Epithelial cell of proximal tubule (primary cell): ENCODE measurements around the gene ZSCAN21. TPM values are rescaled to one million over a fixed set of nuclear protein-coding genes. Genes with fewer than 3 reads are reported as not detected.

Experiments used
- DNase-seq: peaks from one replicate; pipeline ENCODE4 v3.0.0-alpha.2; 2011; ENCODE audit warnings: low read depth
- H3K4me3 ChIP-seq: 2 replicates; pipeline ENCODE4 v1.5.1; 2011; ENCODE audit warnings: low read depth, mild to moderate bottlenecking, low read length
- total RNA-seq: library from RNA; depleted of rRNA; stranded (reverse); fragments of >200 nt; gene quantifications from 2 replicates; pipeline ENCODE4 v1.2.3, GENCODE V29; 2015
- TF ChIP-seq, protein P1 (sequence below): conservative IDR thresholded peaks from 2 replicates; pipeline ENCODE4 v1.5.1; 2012; ENCODE audit warnings: low read depth, mild to moderate bottlenecking, low read length

Gene ZSCAN21
- total RNA-seq, 1 donor from 2014 or later = 2.4 TPM

DNA sequence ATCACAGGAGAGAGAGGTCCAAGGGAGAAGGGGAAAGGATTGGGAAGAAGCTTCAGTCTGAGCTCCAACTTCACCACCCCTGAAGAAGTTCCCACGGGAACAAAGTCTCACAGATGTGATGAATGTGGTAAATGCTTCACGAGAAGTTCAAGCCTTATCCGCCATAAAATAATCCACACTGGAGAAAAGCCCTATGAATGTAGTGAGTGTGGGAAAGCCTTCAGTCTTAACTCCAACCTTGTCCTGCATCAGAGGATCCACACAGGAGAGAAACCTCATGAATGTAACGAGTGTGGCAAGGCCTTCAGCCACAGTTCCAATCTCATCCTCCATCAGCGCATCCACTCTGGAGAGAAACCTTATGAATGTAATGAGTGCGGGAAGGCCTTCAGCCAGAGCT is 16.0 kb upstream of the ZSCAN21 start:
- no peak overlapping the region for H3K4me3 ChIP-seq
- TF ChIP-seq, protein P1, sequence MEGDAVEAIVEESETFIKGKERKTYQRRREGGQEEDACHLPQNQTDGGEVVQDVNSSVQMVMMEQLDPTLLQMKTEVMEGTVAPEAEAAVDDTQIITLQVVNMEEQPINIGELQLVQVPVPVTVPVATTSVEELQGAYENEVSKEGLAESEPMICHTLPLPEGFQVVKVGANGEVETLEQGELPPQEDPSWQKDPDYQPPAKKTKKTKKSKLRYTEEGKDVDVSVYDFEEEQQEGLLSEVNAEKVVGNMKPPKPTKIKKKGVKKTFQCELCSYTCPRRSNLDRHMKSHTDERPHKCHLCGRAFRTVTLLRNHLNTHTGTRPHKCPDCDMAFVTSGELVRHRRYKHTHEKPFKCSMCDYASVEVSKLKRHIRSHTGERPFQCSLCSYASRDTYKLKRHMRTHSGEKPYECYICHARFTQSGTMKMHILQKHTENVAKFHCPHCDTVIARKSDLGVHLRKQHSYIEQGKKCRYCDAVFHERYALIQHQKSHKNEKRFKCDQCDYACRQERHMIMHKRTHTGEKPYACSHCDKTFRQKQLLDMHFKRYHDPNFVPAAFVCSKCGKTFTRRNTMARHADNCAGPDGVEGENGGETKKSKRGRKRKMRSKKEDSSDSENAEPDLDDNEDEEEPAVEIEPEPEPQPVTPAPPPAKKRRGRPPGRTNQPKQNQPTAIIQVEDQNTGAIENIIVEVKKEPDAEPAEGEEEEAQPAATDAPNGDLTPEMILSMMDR = no peak
- no peak for DNase-seq

DNA sequence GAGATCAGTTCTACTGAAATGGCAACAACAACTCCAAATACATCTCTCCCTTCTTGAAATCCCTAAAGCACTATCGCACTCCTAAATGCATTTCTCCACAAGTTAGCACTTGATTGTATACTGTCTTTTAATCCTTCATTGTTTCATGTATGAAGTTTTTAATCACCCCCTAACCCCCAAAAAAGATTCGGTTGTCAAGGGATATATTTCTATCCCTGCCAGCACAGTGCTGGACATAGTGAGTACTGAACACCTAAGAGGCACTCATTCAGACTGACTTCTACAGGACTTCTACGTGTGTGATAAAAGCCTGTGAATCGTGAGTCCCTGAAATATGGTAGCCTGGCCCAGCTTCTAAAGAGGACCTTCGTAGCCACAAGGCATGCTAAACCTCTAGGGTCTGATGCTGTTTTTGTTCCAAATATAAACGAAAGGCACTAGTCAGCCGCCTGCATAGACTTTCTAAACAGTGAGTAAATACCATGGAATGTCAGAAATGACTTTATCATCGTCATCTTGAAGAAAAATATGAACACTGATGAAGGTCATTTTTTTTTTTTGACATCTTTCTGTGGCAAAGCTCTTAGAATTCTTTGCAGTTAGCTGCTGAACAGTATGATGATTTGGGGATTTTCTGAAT is 14.6 kb upstream of the ZSCAN21 start:
- no peak overlapping the region for H3K4me3 ChIP-seq
- no peak for DNase-seq
- TF ChIP-seq, protein P1 = no peak

DNA sequence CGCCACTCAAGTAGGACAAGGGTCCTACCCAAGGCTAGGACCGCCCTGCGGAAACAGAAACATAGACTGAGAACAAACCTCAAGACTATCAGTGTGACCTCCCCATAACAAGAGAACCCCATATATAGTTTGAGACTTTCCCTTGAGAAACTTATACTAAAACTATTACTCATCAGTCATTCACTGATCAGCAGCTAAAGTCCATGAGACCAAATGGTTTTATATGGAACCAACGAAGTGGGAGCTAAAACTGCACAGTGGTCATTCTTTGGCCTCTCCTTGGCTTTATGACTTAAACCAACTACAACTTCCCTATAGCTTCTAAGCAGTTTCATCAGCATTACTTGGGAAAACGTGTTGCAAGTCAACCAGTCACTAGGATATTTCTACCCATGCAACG is 13.7 kb upstream of the ZSCAN21 start:
- no peak for DNase-seq
- no peak overlapping the region for H3K4me3 ChIP-seq
- TF ChIP-seq, protein P1 = no peak

DNA sequence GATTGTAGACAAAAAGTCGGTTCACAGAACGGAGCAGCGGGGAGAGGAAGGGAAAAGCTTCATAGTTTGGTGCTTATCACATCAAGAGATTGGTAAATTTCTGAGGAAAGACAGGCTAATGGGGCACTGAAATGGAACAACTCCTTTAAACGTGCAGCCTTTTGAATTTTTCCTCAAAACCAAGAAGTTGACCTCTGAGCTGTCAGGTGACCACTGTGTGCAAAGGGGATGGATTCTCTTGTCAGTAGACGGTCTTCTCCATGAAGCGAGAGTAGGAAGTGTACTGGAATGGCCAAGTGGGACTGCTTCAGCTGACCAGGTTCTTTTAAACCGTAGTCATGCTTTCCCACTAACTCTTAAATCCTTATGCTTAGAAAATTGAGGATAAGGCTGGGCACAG is 11.2 kb upstream of the ZSCAN21 start:
- DNase-seq = no peak
- TF ChIP-seq, protein P1 = no peak
- no peak overlapping the region for H3K4me3 ChIP-seq

DNA sequence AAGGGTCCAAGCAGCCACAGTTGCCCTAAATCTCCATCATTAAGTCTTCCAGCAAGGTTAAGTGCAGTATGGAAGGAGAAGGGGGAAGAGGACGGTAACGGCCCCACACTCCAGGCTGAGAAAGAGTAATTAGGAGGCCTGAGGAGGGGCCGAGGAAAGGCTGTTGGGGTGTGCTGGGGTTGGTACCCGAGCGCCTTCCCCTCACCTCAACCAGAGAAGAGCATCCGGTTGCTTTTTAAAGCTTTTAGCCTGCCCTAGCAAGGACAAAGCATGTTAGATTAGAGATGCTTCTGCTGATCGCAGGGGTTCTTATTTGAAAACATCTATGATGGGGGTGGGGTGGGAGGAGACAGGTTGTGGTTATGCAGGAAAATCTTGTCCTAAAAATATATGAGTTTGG is 9.0 kb upstream of the ZSCAN21 start:
- TF ChIP-seq, protein P1 = no peak
- DNase-seq = no peak
- H3K4me3 ChIP-seq = no peak overlapping the region

DNA sequence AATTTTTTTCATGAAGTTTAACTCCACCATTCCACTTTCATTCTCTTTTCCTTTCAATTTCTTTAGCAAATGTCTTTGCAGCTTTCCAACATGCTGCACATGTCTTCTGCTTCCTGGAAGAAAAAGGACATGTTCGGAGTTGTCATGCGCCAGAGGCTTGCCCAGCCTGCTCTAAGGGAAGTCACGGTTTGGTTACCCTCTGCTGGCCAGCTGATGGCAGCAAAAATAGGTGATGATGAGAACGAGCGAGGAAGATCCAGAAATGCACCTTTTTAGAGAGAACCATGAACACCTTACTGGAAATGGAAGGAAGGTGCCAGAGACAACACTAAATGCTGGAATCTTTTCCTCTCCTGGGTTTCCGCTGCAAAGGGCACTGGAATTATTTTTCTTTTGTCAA is 4.9 kb upstream of the ZSCAN21 start:
- DNase-seq = peak; percentile 13
- TF ChIP-seq, protein P1 = peak; percentile 32
- no peak overlapping the region for H3K4me3 ChIP-seq

DNA sequence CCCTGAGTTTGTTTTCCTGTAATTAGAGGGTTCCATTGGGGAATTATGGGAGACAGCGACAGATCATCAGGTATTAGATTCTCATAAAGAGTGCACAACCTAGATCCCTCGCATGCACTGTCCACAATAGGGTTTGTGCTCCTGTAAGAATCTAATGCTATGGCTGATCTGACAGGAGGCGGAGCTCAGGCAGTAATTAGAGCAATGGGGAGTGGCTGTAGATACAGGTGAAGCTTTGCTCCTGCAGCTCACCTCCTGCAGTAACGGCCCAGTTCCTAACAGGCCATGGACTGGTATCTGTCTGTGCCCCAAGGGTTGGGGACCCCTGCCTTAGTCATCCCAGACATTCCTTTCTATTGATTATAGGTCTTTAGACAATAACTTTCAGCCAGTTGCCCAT is 894 bp upstream of the ZSCAN21 start:
- H3K4me3 ChIP-seq = no peak overlapping the region
- TF ChIP-seq, protein P1 = no peak

More for the DNA sequence above, 894 bp upstream of the ZSCAN21 start:
- no peak for DNase-seq
